Skeletal muscle tissue (tissue), 4 donors: ENCODE data around the gene CSPG4. TPM values are rescaled to one million over a fixed set of nuclear protein-coding genes. Genes with fewer than 3 reads are reported as not detected.
"Not testable (repeated sequence)": the region's sequence is repeated elsewhere in the genome, so short reads cannot be mapped to it uniquely, and the experiment has no call there.

Source experiments
- H3K27ac ChIP-seq: one replicate; pipeline ENCODE4 v1.7.0; 2013; ENCODE audit warnings: mild to moderate bottlenecking, low read depth, low read length, inconsistent platforms
- H3K27me3 ChIP-seq, 3 donors: one replicate each; pipeline ENCODE4 v1.7.0; 2013; ENCODE audit warnings: low read length in 3 of 3; ENCODE audit not compliant: control insufficient read depth in 3 of 3, insufficient read depth in 3 of 3
- H3K36me3 ChIP-seq, 3 donors: one replicate each; pipeline ENCODE4 v1.7.0; 2013; ENCODE audit warnings: low read length in 3 of 3; ENCODE audit not compliant: control insufficient read depth in 3 of 3, insufficient read depth in 3 of 3
- H3K4me1 ChIP-seq, 3 donors: one replicate each; pipeline ENCODE4 v1.7.0; 2013; ENCODE audit warnings: low read length in 3 of 3, mild to moderate bottlenecking in 3 of 3; ENCODE audit not compliant: control insufficient read depth in 3 of 3, insufficient read depth in 3 of 3
- H3K4me3 ChIP-seq, 3 donors: one replicate each; pipeline ENCODE4 v1.7.0; 2013; ENCODE audit warnings: low read length in 3 of 3
- H3K9ac ChIP-seq, 3 donors: one replicate each; pipeline ENCODE4 v1.7.0; 2013; ENCODE audit warnings: low read length in 3 of 3, mild to moderate bottlenecking in 3 of 3, moderate library complexity in 2 of 3, low read depth in 1 of 3
- H3K9me3 ChIP-seq, 3 donors: one replicate each; pipeline ENCODE4 v1.7.0; 2013; ENCODE audit warnings: low read length in 3 of 3; ENCODE audit not compliant: control insufficient read depth in 3 of 3
- total RNA-seq: library from RNA; depleted of rRNA; stranded (reverse); fragments of >200 nt; gene quantifications from one replicate; pipeline ENCODE4 v1.2.3, GENCODE V29; 2014
- donor health status: Osteomylitis.

CSPG4 gene
- total RNA-seq, 1 donor from 2014 or later: 71.5 TPM

GRCh38 chr15:75721923-75722870, 9.5 kb upstream of the CSPG4 start:
- Histone ChIP-seq H3K4me3 (no peak overlapping the region), H3K27me3 (no peaks in the 10 kb centered on the region), H3K4me1 (peaks cover 10 to 23% (median 13%) of the 10 kb centered on the region in 3 donors), H3K9me3 (no peaks in the 10 kb centered on the region), H3K9ac (no peak overlapping the region), H3K36me3 (no peaks in the 10 kb centered on the region), H3K27ac (peak overlapping the region; percentile 43)

- Histone ChIP-seq H3K27ac (no peak overlapping the region), H3K4me1 (peaks cover 10 to 29% (median 13%) of the 10 kb centered on the region in 3 donors), H3K36me3 (no peaks in the 10 kb centered on the region), H3K27me3 (no peaks in the 10 kb centered on the region), H3K9ac (no peak overlapping the region), H3K4me3 (no peak overlapping the region), H3K9me3 (no peaks in the 10 kb centered on the region)
Measured at GRCh38 chr15:75721480-75721922, 8.9 kb upstream of the CSPG4 start.

DNA sequence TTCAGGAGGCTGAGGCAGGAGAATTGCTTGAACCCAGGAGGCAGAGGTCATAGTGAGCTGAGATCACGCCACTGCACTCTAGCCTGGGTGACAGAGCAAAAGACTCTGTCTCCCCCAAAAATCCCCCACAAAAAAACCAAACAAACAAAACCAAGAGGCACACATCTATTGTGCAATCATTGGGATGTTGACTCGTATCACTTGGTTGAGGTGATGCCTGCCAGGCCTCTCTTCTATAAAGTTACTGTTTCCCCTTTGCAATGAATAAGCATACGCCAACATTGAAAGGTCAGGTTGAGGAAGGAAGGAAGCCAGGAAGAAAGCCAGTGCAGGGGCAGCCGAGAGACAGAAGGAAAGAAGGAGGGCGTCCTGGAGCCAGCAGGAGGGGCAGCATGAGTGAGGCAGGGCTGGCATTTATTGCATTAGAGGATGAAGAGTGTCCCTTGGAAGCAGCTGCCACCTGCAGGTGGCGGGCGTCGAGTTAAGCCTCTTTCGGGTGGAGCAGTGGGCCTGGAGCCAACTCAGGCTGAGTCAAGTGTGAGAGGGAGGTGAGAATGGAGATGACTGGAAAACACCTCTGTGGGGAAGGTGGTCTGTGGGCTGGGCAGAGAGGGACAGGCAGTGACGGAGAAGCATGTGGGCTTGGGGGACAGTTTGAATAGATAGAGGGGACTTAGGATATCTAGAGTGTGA, 8.3 kb upstream of the CSPG4 start:
- peaks cover 10 to 30% (median 13%) of the 10 kb centered on the region in 3 donors for H3K4me1 ChIP-seq

DNA sequence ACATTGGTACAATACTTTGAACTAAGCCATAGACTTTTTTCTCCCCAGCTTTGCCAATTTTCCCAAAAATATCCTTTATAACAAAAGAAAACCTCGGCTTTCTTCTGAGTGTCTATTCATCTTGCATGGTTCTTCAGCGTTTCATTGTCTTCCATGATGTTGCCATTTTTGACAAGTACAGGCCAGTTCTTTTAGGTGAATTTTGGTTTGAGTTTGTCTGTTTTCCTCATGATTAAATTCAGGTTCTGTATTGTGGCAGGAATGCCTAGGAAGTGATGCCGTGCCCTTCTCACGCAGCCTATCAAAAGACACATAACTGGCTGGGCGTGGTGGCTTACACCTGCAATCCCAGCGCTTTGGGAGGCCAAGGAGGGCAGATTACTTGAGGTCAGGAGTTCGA, 7.6 kb upstream of the CSPG4 start:
- no peak overlapping the region for H3K9ac ChIP-seq
- no peak overlapping the region for H3K4me3 ChIP-seq
- H3K36me3 ChIP-seq: no peaks in the 10 kb centered on the region
- no peaks in the 10 kb centered on the region for H3K27me3 ChIP-seq
- H3K9me3 ChIP-seq: no peaks in the 10 kb centered on the region
- no peak overlapping the region for H3K27ac ChIP-seq
- H3K4me1 ChIP-seq: peaks cover 15 to 36% (median 19%) of the 10 kb centered on the region in 3 donors

More for the DNA sequence above, 8.3 kb upstream of the CSPG4 start:
- Histone ChIP-seq H3K36me3 (no peaks in the 10 kb centered on the region), H3K4me3 (no peak overlapping the region), H3K9ac (no peak overlapping the region), H3K9me3 (no peaks in the 10 kb centered on the region), H3K27ac (no peak overlapping the region), H3K27me3 (no peaks in the 10 kb centered on the region)

DNA sequence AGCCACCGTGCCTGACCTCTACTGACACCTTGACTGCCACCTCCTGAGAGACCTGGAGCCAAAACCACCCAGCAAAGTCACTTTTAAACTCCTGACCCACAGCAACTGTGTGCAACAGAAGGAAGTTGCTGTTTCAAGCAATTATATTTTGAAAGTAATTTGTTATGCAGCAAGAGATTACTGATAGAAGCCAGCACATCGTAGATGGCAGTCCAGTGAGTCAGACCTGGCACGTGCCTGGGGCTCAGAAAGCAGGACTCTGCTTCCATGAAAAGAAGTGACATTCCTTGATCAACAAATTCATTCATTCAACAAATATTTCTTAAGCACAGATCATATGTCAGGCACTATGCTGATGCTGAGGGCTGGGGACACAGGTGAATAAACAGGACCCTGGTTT, 5.7 kb upstream of the CSPG4 start:
- peaks cover 0 to under 1% (median 0%) of the 10 kb centered on the region in 3 donors for H3K27me3 ChIP-seq
- peaks cover 12 to 42% (median 17%) of the 10 kb centered on the region in 3 donors for H3K4me1 ChIP-seq
- no peaks in the 10 kb centered on the region for H3K36me3 ChIP-seq
- H3K9me3 ChIP-seq: no peaks in the 10 kb centered on the region
- H3K4me3 ChIP-seq: no peak overlapping the region
- no peak overlapping the region for H3K9ac ChIP-seq
- H3K27ac ChIP-seq: no peak overlapping the region

DNA sequence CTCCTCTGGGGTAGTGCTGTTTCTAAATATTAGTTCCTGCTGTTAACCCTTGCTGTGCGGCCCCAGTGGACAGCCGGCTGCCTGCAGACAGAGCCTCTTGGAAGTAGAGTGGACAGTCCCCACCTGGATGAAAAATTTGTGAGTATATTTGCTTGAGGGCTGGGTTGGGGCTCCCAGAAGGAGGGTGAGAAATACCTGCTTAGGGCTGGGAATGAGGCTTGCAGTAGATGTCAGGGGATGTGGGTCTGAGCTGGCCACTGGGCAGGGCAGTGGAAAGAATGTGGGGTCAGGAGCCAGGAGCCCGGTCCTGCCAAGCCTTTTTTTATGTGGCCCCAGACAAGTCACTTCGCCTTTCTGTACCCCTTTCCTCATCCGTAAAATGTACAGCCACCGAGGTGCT, 4.4 kb upstream of the CSPG4 start:
- Histone ChIP-seq H3K4me1 (peaks cover 17 to 47% (median 19%) of the 10 kb centered on the region in 3 donors), H3K27ac (peak overlapping the region; percentile 36)
- not testable (repeated sequence) for H3K9ac ChIP-seq, H3K4me3 ChIP-seq, H3K36me3 ChIP-seq, H3K9me3 ChIP-seq, H3K27me3 ChIP-seq

- peak overlapping the region; percentile 36 for H3K27ac ChIP-seq
Measured at GRCh38 chr15:75716249-75716950, 3.8 kb upstream of the CSPG4 start.

DNA sequence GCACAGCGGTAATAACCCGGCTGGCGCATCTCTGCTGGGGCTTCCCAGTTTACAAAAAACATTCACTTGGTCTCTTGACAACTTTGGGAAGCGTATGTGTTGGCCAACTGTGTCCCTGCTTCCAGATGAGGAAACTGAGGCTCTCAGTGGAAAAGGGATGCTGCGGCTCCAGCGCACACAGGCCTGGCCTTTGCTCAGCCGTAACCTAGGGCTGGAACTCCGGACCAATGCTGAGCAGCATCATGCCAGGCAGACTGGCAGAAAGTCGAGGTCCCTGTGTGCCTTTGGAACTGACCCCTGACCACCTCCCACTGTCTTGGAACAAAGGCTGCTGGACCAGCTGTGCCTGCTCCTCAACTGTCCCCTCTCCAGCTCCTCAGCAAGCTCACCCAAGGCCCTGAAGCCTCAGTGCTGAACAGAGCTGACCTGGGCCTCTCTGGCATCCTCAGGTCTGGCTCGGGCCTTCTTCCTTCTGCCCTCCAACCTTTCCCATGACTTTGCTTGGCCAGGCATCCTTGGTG, 2.7 kb upstream of the CSPG4 start:
- peaks cover 17 to 46% (median 19%) of the 10 kb centered on the region in 3 donors for H3K4me1 ChIP-seq
- H3K36me3 ChIP-seq, H3K27ac ChIP-seq, H3K9me3 ChIP-seq, H3K27me3 ChIP-seq, H3K9ac ChIP-seq, H3K4me3 ChIP-seq: not testable (repeated sequence)

More at GRCh38 chr15:75716249-75716950, 3.8 kb upstream of the CSPG4 start:
- not testable (repeated sequence) for H3K9ac ChIP-seq, H3K36me3 ChIP-seq, H3K27me3 ChIP-seq, H3K9me3 ChIP-seq, H3K4me3 ChIP-seq
- H3K4me1 ChIP-seq: peaks cover 17 to 52% (median 19%) of the 10 kb centered on the region in 3 donors

DNA sequence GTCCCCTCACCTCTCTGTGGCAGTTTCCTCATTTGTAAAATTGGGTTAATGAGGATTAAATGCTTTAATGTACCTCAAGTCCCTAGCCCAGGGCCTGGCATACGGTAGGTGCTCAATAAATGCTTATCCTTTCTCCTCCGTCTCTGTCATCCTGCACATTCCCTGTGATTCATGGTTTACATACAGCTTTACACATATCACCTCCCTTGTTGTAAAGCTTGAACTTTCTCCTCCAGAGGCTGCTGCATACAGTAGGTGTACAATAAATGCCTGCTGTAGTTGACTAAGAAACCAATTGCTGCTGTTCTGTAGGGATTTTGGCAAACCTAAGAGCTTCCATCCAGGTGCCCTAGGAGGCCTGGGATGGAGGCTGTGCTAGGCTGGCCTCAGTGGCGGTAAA, 1.5 kb upstream of the CSPG4 start:
- Histone ChIP-seq H3K9me3 (no peaks in the 10 kb centered on the region), H3K27ac (peak overlapping the region; percentile 12), H3K4me1 (peaks cover 21 to 56% (median 24%) of the 10 kb centered on the region in 3 donors), H3K4me3 (no peak overlapping the region), H3K27me3 (peaks cover 0 to 6% (median 0%) of the 10 kb centered on the region in 3 donors), H3K9ac (no peak overlapping the region), H3K36me3 (no peaks in the 10 kb centered on the region)
